Esophagus muscularis mucosa (tissue), 4 donors: ENCODE results near the gene SNX8. TPM values are rescaled to one million over a fixed set of nuclear protein-coding genes. Genes with fewer than 3 reads are reported as not detected.
A peak's percentile ranks its signal among the peaks of the same experiment; 100 is the strongest.

ENCODE experiments used
- DNase-seq: peaks from one replicate; pipeline ENCODE4 v3.0.0-alpha.2; 2017; ENCODE audit errors: extremely low spot score
- H3K27ac ChIP-seq, 4 donors: fragments of 200-600 bp; sonication (generic); replicated peaks in 1 of 4; 1 replicate in 3 of 4; 2 replicates in 1 of 4; pipeline ENCODE4 v1.5.1; 2016 to 2019; ENCODE audit warnings: mild to moderate bottlenecking in 1 of 4
- H3K27me3 ChIP-seq, 4 donors: fragments of 200-600 bp; sonication (generic); one replicate each; pipeline versions ENCODE4 v1.5.1 to v1.6.0; 2016 to 2019
- H3K36me3 ChIP-seq, 4 donors: fragments of 200-600 bp; sonication (generic); one replicate each; pipeline ENCODE4 v1.5.1; 2016 to 2019
- H3K4me1 ChIP-seq, 4 donors: fragments of 200-600 bp; sonication (generic); one replicate each; pipeline ENCODE4 v1.5.1; 2016 to 2019
- H3K4me3 ChIP-seq, 4 donors: fragments of 200-600 bp; sonication (generic); 1 replicate in 2 of 4; 2 replicates in 2 of 4; pipeline ENCODE4 v1.5.1; 2016 to 2019; ENCODE audit warnings: mild to moderate bottlenecking in 4 of 4, moderate library complexity in 1 of 4
- H3K9me3 ChIP-seq, 4 donors: fragments of 200-600 bp; sonication (generic); 1 replicate in 3 of 4; 2 replicates in 1 of 4; pipeline ENCODE4 v1.5.1; 2016 to 2019
- EP300 ChIP-seq: sonication (generic); formaldehyde crosslinking; IDR thresholded peaks from one replicate; pipeline ENCODE4 v1.6.1; 2017; ENCODE audit warnings: antibody characterized with exemption
- POLR2A ChIP-seq: fragments of 450-650 bp; IDR thresholded peaks from one replicate; pipeline ENCODE4 v1.6.1; 2017; ENCODE audit warnings: antibody characterized with exemption, moderate library complexity, mild to moderate bottlenecking, low read depth
- POLR2AphosphoS5 ChIP-seq, 2 donors: sonication (generic); formaldehyde crosslinking; IDR thresholded peaks; one replicate each; pipeline ENCODE4 v1.6.1; 2017; ENCODE audit warnings: antibody characterized with exemption in 2 of 2
- WGBS: methylation state at CpG from one replicate; pipeline ENCODE4 v1.1.5; 2018; 5-methylcytosine and 5-hydroxymethylcytosine counted together
- intact Hi-C: fragments of 100-400 bp; cut with DNase I; formaldehyde crosslinking; loops from one replicate; pipeline ENCODE4 v1.15.1; 2023
- total RNA-seq, 4 donors: library from RNA; depleted of rRNA; stranded (reverse); fragments of >200 nt; gene quantifications; one replicate each; pipeline versions ENCODE4 v1.1.0 to v1.2.1, GENCODE V29; 2016
- TF ChIP-seq, protein P1 (sequence below), 3 experiments: fragments of 200-600 bp in 2 of 3; fragments of 450-650 bp in 1 of 3; sonication (generic) in 2 of 3; IDR thresholded peaks; one replicate each; pipeline ENCODE4 v1.5.1; 2017 to 2019; ENCODE audit warnings: antibody characterized with exemption in 3 of 3, mild to moderate bottlenecking in 2 of 3, moderate library complexity in 1 of 3

The SNX8 gene
- total RNA-seq, 4 donors from 2014 or later = 6.8 to 9.9 (median 8.7) TPM

DNA sequence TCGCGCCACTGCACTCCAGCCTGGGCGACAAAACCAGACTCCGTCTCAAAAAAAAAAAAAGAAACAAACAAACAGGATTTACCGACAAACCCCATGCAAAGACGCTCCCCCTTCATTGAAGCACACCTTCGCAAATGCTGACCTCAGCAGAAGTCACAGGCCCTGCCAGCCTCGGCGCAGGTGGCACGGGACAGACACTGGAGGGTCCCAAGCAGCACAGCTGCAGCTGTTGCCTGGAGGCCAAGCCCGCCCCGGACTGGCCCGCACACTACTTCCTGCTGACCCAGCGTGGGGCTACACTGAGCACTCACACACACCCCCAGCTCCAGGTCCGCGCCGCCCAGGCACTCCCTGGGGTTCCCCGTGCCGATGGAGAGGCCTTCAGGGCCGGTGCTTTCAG is 31.2 kb downstream of the SNX8 start:
- intact Hi-C loops = no loop called here
- no peak for TF ChIP-seq POLR2AphosphoS5 (IDR thresholded peaks at IDR 0.05)
- no peak for TF ChIP-seq POLR2A
- TF ChIP-seq EP300 = no peak
- TF ChIP-seq, protein P1, sequence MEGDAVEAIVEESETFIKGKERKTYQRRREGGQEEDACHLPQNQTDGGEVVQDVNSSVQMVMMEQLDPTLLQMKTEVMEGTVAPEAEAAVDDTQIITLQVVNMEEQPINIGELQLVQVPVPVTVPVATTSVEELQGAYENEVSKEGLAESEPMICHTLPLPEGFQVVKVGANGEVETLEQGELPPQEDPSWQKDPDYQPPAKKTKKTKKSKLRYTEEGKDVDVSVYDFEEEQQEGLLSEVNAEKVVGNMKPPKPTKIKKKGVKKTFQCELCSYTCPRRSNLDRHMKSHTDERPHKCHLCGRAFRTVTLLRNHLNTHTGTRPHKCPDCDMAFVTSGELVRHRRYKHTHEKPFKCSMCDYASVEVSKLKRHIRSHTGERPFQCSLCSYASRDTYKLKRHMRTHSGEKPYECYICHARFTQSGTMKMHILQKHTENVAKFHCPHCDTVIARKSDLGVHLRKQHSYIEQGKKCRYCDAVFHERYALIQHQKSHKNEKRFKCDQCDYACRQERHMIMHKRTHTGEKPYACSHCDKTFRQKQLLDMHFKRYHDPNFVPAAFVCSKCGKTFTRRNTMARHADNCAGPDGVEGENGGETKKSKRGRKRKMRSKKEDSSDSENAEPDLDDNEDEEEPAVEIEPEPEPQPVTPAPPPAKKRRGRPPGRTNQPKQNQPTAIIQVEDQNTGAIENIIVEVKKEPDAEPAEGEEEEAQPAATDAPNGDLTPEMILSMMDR (IDR thresholded peaks at IDR 0.05) = no peak
- H3K36me3 ChIP-seq = no peaks in the 10 kb centered on the region
- WGBS = 97% methylated on average over 9 of the region's 20 CpGs
- H3K4me1 ChIP-seq = peaks cover 6 to 25% (median 16%) of the 10 kb centered on the region in 4 donors
- no peak overlapping the region for H3K4me3 ChIP-seq
- H3K27me3 ChIP-seq = no peaks in the 10 kb centered on the region
- no peak for DNase-seq
- no peaks in the 10 kb centered on the region for H3K9me3 ChIP-seq
- H3K27ac ChIP-seq = no peak overlapping the region

DNA sequence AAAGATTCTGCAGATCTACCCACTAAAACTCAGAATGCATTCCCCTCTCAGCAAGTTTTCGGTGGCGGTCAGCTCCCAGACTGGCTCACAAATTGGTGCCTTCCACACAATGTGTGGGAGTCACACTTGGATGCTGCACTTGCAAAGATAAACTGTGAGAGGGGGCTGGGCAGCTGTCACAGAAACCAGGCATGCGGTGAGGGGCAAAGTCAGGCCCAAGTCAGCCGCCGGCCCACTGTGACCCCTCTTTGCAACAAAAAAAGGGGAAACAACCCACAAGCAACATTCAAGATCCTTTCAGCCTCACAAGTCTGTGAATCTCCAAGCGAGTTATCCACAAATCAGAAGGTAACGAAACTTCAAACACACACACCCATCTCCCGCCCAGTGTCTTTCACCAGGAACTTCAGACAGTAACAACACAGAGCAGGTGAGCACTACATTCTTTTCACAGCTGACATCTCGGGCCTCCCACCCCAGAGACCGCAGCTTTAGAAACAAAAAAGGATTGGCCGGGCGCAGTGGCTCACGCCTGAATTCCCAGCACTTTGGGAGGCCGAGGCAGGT is 32.0 kb downstream of the SNX8 start:
- 77% methylated on average over 14 of the region's 14 CpGs for WGBS
- H3K4me3 ChIP-seq = no peak overlapping the region
- intact Hi-C loops = no loop called here

DNA sequence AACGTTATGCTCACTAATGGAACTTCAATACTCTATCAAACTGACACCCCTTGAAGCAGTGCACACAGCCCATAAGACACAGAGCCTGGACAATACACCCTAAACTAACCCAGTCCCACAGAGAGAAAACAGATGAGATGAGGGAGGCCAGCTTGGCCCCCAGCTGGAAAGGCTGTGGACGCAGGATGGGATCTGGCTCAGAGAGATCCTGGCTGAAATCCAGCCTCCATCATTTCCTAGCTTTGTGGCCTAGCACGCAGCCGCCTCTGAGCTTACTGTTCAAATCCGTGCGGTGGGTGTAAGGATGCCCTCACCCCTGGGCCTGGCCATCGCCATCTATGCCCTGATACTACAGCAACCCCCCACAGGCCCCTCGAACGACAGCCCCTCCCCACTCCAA is 32.7 kb downstream of the SNX8 start:
- Histone ChIP-seq H3K4me3 (peak overlapping the region in 1 of 4 donors; percentile 3), H3K9me3 (no peaks in the 10 kb centered on the region), H3K27ac (peak overlapping the region in 3 of 4 donors; percentile 4 to 57 (median 13)), H3K36me3 (peaks cover 0 to 7% (median 3%) of the 10 kb centered on the region in 4 donors), H3K27me3 (no peaks in the 10 kb centered on the region), H3K4me1 (peaks cover 6 to 25% (median 16%) of the 10 kb centered on the region in 4 donors)
- intact Hi-C loops = no loop called here
- TF ChIP-seq POLR2AphosphoS5 (IDR thresholded peaks at IDR 0.05) = no peak
- TF ChIP-seq POLR2A = no peak
- TF ChIP-seq EP300 = no peak
- TF ChIP-seq, protein P1 (IDR thresholded peaks at IDR 0.05) = no peak
- no peak for DNase-seq
- WGBS = 25% methylated on average over 9 of the region's 9 CpGs

More for the DNA sequence above, 32.0 kb downstream of the SNX8 start:
- TF ChIP-seq, protein P1 (IDR thresholded peaks at IDR 0.05) = no peak
- TF ChIP-seq EP300 = no peak
- TF ChIP-seq POLR2A = no peak
- no peak for TF ChIP-seq POLR2AphosphoS5 (IDR thresholded peaks at IDR 0.05)
- DNase-seq = no peak
- Histone ChIP-seq H3K27me3 (no peaks in the 10 kb centered on the region), H3K27ac (peak overlapping the region in 3 of 4 donors; percentile 4 to 57 (median 13)), H3K9me3 (no peaks in the 10 kb centered on the region), H3K4me1 (peaks cover 6 to 25% (median 16%) of the 10 kb centered on the region in 4 donors), H3K36me3 (no peaks in the 10 kb centered on the region)

DNA sequence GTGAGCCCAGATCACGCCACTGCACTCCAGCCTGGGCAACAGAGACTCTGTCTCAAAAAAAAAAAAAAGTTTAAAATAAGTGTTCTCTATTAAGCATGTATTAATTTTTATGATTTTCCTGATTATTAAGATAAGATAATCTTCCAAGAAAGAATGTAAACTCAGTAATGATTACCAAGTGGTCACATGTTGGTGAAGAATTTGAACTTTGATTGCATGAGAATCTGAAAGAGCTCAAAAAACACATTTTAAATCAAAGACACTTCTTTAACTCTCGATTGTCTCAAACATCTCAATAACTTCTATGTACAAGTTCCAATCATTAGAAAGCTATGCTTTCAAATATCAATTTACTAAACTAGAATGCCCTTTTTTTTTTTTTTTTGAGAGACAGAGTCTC is 33.8 kb downstream of the SNX8 start:
- WGBS = 76% methylated on average over 2 of the region's 2 CpGs
- intact Hi-C loops = no loop called here
- H3K9me3 ChIP-seq = no peaks in the 10 kb centered on the region
- no peaks in the 10 kb centered on the region for H3K27me3 ChIP-seq
- no peak for DNase-seq
- no peak overlapping the region for H3K27ac ChIP-seq
- TF ChIP-seq POLR2A (no peak), EP300 (no peak)
- TF ChIP-seq, protein P1 (IDR thresholded peaks at IDR 0.05) = no peak
- H3K36me3 ChIP-seq = peaks cover 0 to 13% (median 11%) of the 10 kb centered on the region in 4 donors
- H3K4me1 ChIP-seq = peaks cover 6 to 25% (median 16%) of the 10 kb centered on the region in 4 donors
- no peak overlapping the region for H3K4me3 ChIP-seq

DNA sequence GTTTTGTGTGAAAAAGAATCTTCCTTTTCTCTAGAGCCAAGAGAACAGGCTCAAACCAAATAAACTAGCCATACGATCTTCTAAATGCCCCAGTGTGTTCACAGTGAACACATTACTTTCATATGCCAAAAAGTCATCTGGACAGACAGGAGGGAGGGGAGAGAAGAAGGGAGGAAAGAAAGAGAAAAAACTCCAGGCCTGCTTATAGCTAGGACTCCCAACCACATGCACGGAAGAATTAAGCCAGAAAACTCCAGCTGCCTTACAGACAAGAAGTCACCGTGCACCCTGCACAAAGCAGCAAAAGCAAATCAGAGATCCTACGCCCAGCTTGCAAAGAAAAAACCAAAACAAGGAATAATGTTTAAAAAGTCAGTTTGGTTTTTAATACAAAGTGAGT is 34.3 kb downstream of the SNX8 start:
- no peaks in the 10 kb centered on the region for H3K27me3 ChIP-seq
- H3K4me3 ChIP-seq = no peak overlapping the region
- intact Hi-C loops = no loop called here
- H3K36me3 ChIP-seq = peaks cover 0 to 17% (median 12%) of the 10 kb centered on the region in 4 donors
- H3K27ac ChIP-seq = no peak overlapping the region
- TF ChIP-seq POLR2A = no peak
- no peak for TF ChIP-seq POLR2AphosphoS5 (IDR thresholded peaks at IDR 0.05)
- TF ChIP-seq, protein P1 (IDR thresholded peaks at IDR 0.05) = no peak
- no peak for TF ChIP-seq EP300
- 55% methylated on average over 4 of the region's 4 CpGs for WGBS
- no peaks in the 10 kb centered on the region for H3K9me3 ChIP-seq
- no peak for DNase-seq
- peaks cover 6 to 25% (median 16%) of the 10 kb centered on the region in 4 donors for H3K4me1 ChIP-seq
